Measurements from ENCODE around the gene USH2A.

Gene USH2A

DNA sequence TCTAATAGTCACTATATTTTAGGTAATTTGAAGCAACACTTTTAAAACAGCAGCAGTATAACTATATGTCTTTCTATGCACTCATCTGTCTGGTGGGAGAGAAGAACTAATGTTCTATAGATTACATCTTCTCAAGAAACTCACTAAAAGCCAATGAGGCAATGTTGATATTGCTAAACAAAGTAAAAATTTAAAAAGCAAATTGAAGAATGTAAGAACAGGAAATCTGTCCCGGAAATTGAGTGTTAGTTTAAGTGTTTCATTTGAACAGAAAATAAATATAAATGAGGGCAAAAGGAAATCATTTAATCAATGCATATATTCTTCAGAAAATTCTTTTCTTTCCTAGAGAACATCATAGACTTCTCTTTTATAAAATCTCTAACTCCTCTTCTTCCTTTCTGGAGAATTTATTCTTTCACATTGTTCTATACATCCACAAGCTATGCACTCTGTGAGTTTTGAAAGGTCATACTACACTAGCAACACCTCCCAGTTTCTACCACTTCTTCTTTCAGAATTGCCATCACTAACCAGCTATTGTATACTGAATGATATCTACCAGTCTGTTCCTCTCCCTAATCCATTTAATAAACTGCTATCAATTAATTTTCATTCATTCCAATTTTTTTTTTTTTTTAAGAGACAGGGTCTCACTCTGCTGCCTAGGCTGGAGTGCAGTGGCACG lies 153.0 kb downstream of the USH2A start:
- Histone ChIP-seq H3K36me3 (ENCODE audit: control insufficient read depth in 2 of 2, insufficient read depth in 1 of 2, low read length in 2 of 2) (no peaks in the 10 kb centered on the region), H3K9me3 (ENCODE audit: control insufficient read depth, insufficient read depth, low read depth, low read length) (no peaks in the 10 kb centered on the region), H3K4me1 (ENCODE audit: control insufficient read depth, insufficient read depth, low read length) (no peaks in the 10 kb centered on the region), H3K27ac (ENCODE audit: extremely low read depth, low read depth, low read length) (no peak overlapping the region), H3K4me3 (ENCODE audit: low read depth, low read length) (no peak overlapping the region)
- CTCF ChIA-PET = no interaction called here
- POLR2A ChIA-PET = no interaction called here
- no peak for TF ChIP-seq ZNF138 (tag by site-specific recombination; IDR thresholded peaks at IDR 0.05; ENCODE audit: borderline replicate concordance)
- no peak for TF ChIP-seq ZNF184 (tag by site-specific recombination; IDR thresholded peaks at IDR 0.05)
- no peak for TF ChIP-seq SP3 (tag by site-specific recombination; IDR thresholded peaks at IDR 0.05)
- no peak for TF ChIP-seq ZNF274 (IDR thresholded peaks at IDR 0.05; ENCODE audit: low read length)
- TF ChIP-seq ZNF274 (tag by site-specific recombination; IDR thresholded peaks at IDR 0.05; ENCODE audit: borderline replicate concordance) = no peak
- TF ChIP-seq GLI4 (tag by site-specific recombination; IDR thresholded peaks at IDR 0.05) = no peak
- TF ChIP-seq, protein P1, sequence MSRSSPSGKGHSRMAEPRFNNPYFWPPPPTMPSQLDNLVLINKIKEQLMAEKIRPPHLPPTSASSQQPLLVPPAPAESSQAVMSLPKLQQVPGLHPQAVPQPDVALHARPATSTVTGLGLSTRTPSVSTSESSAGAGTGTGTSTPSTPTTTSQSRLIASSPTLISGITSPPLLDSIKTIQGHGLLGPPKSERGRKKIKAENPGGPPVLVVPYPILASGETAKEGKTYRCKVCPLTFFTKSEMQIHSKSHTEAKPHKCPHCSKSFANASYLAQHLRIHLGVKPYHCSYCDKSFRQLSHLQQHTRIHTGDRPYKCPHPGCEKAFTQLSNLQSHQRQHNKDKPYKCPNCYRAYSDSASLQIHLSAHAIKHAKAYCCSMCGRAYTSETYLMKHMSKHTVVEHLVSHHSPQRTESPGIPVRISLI (tag by site-specific recombination; IDR thresholded peaks at IDR 0.05) = no peak
- no peak for TF ChIP-seq PRDM4 (tag by site-specific recombination; IDR thresholded peaks at IDR 0.05)
- TF ChIP-seq, protein P2, sequence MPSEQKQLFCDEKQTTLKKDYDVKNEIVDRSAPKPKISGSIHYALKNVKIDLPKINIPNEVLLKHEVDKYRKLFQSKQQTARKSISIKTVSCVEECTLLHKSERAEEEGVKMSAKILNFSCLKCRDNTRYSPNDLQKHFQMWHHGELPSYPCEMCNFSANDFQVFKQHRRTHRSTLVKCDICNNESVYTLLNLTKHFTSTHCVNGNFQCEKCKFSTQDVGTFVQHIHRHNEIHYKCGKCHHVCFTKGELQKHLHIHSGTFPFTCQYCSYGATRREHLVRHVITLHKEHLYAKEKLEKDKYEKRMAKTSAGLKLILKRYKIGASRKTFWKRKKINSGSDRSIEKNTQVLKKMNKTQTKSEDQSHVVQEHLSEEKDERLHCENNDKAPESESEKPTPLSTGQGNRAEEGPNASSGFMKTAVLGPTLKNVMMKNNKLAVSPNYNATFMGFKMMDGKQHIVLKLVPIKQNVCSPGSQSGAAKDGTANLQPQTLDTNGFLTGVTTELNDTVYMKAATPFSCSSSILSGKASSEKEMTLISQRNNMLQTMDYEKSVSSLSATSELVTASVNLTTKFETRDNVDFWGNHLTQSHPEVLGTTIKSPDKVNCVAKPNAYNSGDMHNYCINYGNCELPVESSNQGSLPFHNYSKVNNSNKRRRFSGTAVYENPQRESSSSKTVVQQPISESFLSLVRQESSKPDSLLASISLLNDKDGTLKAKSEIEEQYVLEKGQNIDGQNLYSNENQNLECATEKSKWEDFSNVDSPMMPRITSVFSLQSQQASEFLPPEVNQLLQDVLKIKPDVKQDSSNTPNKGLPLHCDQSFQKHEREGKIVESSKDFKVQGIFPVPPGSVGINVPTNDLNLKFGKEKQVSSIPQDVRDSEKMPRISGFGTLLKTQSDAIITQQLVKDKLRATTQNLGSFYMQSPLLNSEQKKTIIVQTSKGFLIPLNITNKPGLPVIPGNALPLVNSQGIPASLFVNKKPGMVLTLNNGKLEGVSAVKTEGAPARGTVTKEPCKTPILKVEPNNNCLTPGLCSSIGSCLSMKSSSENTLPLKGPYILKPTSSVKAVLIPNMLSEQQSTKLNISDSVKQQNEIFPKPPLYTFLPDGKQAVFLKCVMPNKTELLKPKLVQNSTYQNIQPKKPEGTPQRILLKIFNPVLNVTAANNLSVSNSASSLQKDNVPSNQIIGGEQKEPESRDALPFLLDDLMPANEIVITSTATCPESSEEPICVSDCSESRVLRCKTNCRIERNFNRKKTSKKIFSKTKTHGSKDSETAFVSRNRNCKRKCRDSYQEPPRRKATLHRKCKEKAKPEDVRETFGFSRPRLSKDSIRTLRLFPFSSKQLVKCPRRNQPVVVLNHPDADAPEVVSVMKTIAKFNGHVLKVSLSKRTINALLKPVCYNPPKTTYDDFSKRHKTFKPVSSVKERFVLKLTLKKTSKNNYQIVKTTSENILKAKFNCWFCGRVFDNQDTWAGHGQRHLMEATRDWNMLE (tag by site-specific recombination; conservative IDR thresholded peaks at IDR 0.05; ENCODE audit: low read depth) = no peak
- TF ChIP-seq, protein P3, sequence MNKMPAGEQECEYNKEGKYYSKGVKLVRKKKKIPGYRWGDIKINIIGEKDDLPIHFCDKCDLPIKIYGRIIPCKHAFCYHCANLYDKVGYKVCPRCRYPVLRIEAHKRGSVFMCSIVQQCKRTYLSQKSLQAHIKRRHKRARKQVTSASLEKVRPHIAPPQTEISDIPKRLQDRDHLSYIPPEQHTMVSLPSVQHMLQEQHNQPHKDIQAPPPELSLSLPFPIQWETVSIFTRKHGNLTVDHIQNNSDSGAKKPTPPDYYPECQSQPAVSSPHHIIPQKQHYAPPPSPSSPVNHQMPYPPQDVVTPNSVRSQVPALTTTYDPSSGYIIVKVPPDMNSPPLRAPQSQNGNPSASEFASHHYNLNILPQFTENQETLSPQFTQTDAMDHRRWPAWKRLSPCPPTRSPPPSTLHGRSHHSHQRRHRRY (tag by site-specific recombination; IDR thresholded peaks at IDR 0.05) = no peak

DNA sequence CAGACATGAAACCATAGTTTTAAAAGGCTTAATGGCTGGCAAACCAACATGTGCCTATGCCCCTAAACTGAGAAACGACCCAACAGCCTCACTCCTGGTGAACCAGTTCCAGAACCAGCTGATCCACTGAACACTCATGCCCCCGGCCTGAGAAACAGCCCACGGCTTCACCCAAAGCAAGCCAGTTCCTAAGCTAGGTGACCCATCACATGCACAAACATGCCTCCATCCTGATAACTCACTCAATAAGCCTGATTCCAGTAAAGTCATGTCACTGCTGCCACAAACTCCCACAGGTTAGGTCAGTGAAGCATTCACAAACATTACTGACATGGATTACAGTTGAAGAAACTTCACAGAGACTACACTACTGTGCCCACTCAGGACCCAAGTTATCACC lies 161.6 kb downstream of the USH2A start:
- no peak overlapping the region for H3K4me3 ChIP-seq (ENCODE audit: low read depth, low read length)
- TF ChIP-seq ZNF350 (tag by site-specific recombination; IDR thresholded peaks at IDR 0.05) (no peak), GLIS1 (tag by site-specific recombination; IDR thresholded peaks at IDR 0.05) (no peak), KLF17 (tag by site-specific recombination; IDR thresholded peaks at IDR 0.05) (no peak), ZNF785 (tag by site-specific recombination; IDR thresholded peaks at IDR 0.05) (no peak), IKZF3 (tag by site-specific recombination; IDR thresholded peaks at IDR 0.05) (no peak), ZXDB (tag by site-specific recombination; IDR thresholded peaks at IDR 0.05) (no peak), ZEB2 (tag by site-specific recombination; IDR thresholded peaks at IDR 0.05) (no peak), ZBTB1 (tag by site-specific recombination; IDR thresholded peaks at IDR 0.05) (no peak), HIC1 (tag by site-specific recombination; IDR thresholded peaks at IDR 0.05) (no peak)
- H3K9me3 ChIP-seq (ENCODE audit: control insufficient read depth, insufficient read depth, low read depth, low read length) = no peaks in the 10 kb centered on the region
- H3K36me3 ChIP-seq (ENCODE audit: control insufficient read depth in 2 of 2, insufficient read depth in 1 of 2, low read length in 2 of 2) = no peaks in the 10 kb centered on the region
- no peak overlapping the region for H3K27ac ChIP-seq (ENCODE audit: extremely low read depth, low read depth, low read length)
- CTCF ChIA-PET = interaction anchor here (0.7 kb wide), 1 partner anchor 380 kb away, joined by 4 read pairs; no protein-coding TSS in a partner anchor
- POLR2A ChIA-PET = no interaction called here
- H3K4me1 ChIP-seq (ENCODE audit: control insufficient read depth, insufficient read depth, low read length) = no peaks in the 10 kb centered on the region

Measured in HEK293 (cell line).